Testis (tissue), 3 donors: ENCODE data around the gene TMEM35A. TPM values are rescaled to one million over a fixed set of nuclear protein-coding genes. Genes with fewer than 3 reads are reported as not detected.
"Not testable (repeated sequence)": the region's sequence is repeated elsewhere in the genome, so short reads cannot be mapped to it uniquely, and the experiment has no call there.

Experiments used
- DNase-seq: peaks from one replicate; pipeline ENCODE4 v3.0.0-alpha.2; 2019
- H3K27ac ChIP-seq, 2 donors: fragments of 200-600 bp; sonication (generic); one replicate each; pipeline ENCODE4 v1.5.1; 2019
- H3K27me3 ChIP-seq: fragments of 200-600 bp; sonication (generic); one replicate; pipeline ENCODE4 v1.5.1; 2019
- H3K36me3 ChIP-seq: fragments of 200-600 bp; sonication (generic); one replicate; pipeline ENCODE4 v1.5.1; 2017; ENCODE audit warnings: low read depth; ENCODE audit errors: missing control alignments
- H3K4me1 ChIP-seq: fragments of 200-600 bp; sonication (generic); one replicate; pipeline ENCODE4 v1.5.1; 2019
- H3K4me3 ChIP-seq, 2 donors: fragments of 200-600 bp; sonication (generic); one replicate each; pipeline ENCODE4 v1.5.1; 2017 to 2019
- H3K9me3 ChIP-seq: fragments of 200-600 bp; sonication (generic); one replicate; pipeline ENCODE4 v1.5.1; 2017
- CTCF ChIP-seq, 3 experiments: fragments of 450-650 bp in 2 of 3; fragments of 200-600 bp in 1 of 3; sonication (generic) in 1 of 3; IDR thresholded peaks; one replicate each; pipeline ENCODE4 v1.5.1; 2016 to 2019; ENCODE audit warnings: antibody characterized with exemption in 3 of 3, mild to moderate bottlenecking in 2 of 3, moderate library complexity in 1 of 3
- POLR2A ChIP-seq: fragments of 450-650 bp; IDR thresholded peaks from one replicate; pipeline ENCODE4 v1.6.1; 2017; ENCODE audit warnings: antibody characterized with exemption, mild to moderate bottlenecking, moderate library complexity
- WGBS, 2 donors: methylation state at CpG; one replicate each; pipeline ENCODE4 v1.1.5; 2018; 5-methylcytosine and 5-hydroxymethylcytosine counted together
- intact Hi-C: fragments of 100-400 bp; cut with DNase I; formaldehyde crosslinking; loops from one replicate; pipeline ENCODE4 v1.15.1; 2023; ENCODE audit warnings: low total_unique reads
- polyA plus RNA-seq: library from polyadenylated mRNA; stranded (reverse); fragments of 350-450 nt; fragmentation: Illumina TruSeq; extraction: RNeasy Lipid Tissue Mini Kit (QIAGEN cat#74804); gene quantifications from one replicate; pipeline ENCODE4 v1.2.3, GENCODE V29; 2014; ENCODE audit warnings: low read depth, low replicate concordance; ENCODE audit not compliant: insufficient read depth
- total RNA-seq, 2 donors: library from RNA; depleted of rRNA; stranded (reverse); fragments of >200 nt; gene quantifications; one replicate each; pipeline ENCODE4 v1.2.3, GENCODE V29; 2016

Gene TMEM35A
- total and polyA plus RNA-seq, 3 donors from 2014 or later, result 1.6 to 5.5 (median 2.3) TPM

DNA sequence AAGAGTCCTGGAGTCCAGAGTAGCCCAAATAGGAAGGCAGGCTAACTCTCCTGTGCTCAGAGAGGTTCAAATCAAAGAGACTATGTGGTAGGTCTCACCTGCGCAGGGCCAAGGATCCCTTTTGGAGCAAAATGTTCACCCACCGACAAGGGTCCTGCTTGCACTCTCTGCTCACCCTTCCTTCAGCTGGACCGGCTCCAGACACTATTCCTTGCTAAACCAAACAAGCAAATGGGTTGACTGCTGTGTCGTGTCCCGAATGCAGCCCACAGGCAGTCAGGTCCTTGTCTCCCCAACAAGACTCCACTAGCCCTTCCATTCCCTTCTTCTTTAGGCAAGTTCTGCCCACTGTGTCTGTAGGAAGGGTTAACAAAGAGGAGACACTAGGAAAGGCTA lies 27.5 kb upstream of the TMEM35A start:
- H3K9me3 ChIP-seq, result no peaks in the 10 kb centered on the region
- no peaks in the 10 kb centered on the region for H3K36me3 ChIP-seq
- WGBS, 2 donors, result 0 to 13% methylated on average over 2 to 4 of the region's 5 CpGs
- no peak for TF ChIP-seq CTCF (IDR thresholded peaks at IDR 0.05)
- TF ChIP-seq POLR2A, result no peak
- peak overlapping the region; percentile 59 to 72 for H3K4me3 ChIP-seq
- no peaks in the 10 kb centered on the region for H3K4me1 ChIP-seq
- intact Hi-C loops, result no loop called here
- DNase-seq, result no peak
- H3K27me3 ChIP-seq, result no peaks in the 10 kb centered on the region
- H3K27ac ChIP-seq, result peak overlapping the region; percentile 68 to 88

- Histone ChIP-seq H3K9me3 (no peaks in the 10 kb centered on the region), H3K36me3 (no peaks in the 10 kb centered on the region), H3K27me3 (no peaks in the 10 kb centered on the region), H3K4me3 (peak within 1 kb of the TSS; percentile 59 to 72), H3K4me1 (no peaks in the 10 kb centered on the region), H3K27ac (peak within 1 kb of the TSS; percentile 68 to 88)
- intact Hi-C loops, result no loop called here
- DNase-seq, result peak; percentile 89
- WGBS, 2 donors, result 0 to 1% methylated on average over 12 to 28 of the region's 43 CpGs
- TF ChIP-seq POLR2A (no peak), CTCF (IDR thresholded peaks at IDR 0.05) (no peak)
Observed at GRCh38 chrX:101051549-101052302, 27.0 kb upstream of the TMEM35A start, which contains the start of gene TRMT2B. Gene TRMT2B, minus strand, starts transcription at chrX:101052111. Its CDS starts 9,822 bp downstream, at chrX:101042289.

GRCh38 chrX:101056551-101056950 lies 22.1 kb upstream of the TMEM35A start:
- H3K4me3 ChIP-seq, DNase-seq, H3K4me1 ChIP-seq, intact Hi-C loops, H3K36me3 ChIP-seq, H3K9me3 ChIP-seq, H3K27ac ChIP-seq, H3K27me3 ChIP-seq: not testable (repeated sequence)
- 68 to 95% methylated on average over 4 of the region's 4 CpGs for WGBS, 2 donors

GRCh38 chrX:101057093-101057714 lies 21.5 kb upstream of the TMEM35A start:
- Histone ChIP-seq H3K27me3 (no peaks in the 10 kb centered on the region), H3K4me3 (no peak overlapping the region), H3K27ac (no peak overlapping the region), H3K9me3 (no peaks in the 10 kb centered on the region), H3K4me1 (no peaks in the 10 kb centered on the region), H3K36me3 (no peaks in the 10 kb centered on the region)
- TF ChIP-seq CTCF (IDR thresholded peaks at IDR 0.05), result no peak
- TF ChIP-seq POLR2A, result no peak
- intact Hi-C loops, result no loop called here
- WGBS, 2 donors, result 77% methylated on average over 3 of the region's 3 CpGs
- no peak for DNase-seq

GRCh38 chrX:101062176-101062575 lies 16.5 kb upstream of the TMEM35A start:
- TF ChIP-seq CTCF (IDR thresholded peaks at IDR 0.05) (no peak), POLR2A (no peak)
- Histone ChIP-seq H3K27ac (no peak overlapping the region), H3K4me3 (no peak overlapping the region), H3K27me3 (no peaks in the 10 kb centered on the region), H3K4me1 (no peaks in the 10 kb centered on the region), H3K36me3 (no peaks in the 10 kb centered on the region), H3K9me3 (no peaks in the 10 kb centered on the region)
- no peak for DNase-seq
- intact Hi-C loops, result no loop called here
